ENCODE measurements around the gene SLFNL1.

SLFNL1 gene

DNA sequence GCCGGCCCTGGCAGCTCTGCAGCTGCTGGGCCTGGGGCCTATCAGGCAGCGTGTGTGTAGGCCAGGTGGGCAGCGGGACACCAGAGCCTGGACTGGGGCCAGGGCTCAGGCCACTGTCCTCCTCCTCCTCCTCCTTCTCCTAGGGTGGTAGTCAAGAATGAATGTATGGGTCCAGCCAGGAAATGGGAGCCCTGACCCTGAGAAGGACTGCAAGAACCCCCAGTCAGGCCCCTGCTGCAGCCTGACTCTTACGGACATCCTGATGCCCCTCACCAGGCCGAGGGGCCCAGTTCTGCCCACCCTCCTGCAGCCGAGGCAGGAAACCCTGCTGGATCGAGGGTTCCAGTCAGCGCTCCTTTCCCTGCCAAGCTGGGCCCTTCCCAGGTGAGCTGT lies 3.5 kb downstream of the SLFNL1 start:
- no peaks in the 10 kb centered on the region for H3K9me3 ChIP-seq (ENCODE audit: low read length)
- H3K9ac ChIP-seq (ENCODE audit: low read length) = no peak overlapping the region
- H3K36me3 ChIP-seq (ENCODE audit: insufficient read depth, low read length) = peaks cover 21% of the 10 kb centered on the region

DNA sequence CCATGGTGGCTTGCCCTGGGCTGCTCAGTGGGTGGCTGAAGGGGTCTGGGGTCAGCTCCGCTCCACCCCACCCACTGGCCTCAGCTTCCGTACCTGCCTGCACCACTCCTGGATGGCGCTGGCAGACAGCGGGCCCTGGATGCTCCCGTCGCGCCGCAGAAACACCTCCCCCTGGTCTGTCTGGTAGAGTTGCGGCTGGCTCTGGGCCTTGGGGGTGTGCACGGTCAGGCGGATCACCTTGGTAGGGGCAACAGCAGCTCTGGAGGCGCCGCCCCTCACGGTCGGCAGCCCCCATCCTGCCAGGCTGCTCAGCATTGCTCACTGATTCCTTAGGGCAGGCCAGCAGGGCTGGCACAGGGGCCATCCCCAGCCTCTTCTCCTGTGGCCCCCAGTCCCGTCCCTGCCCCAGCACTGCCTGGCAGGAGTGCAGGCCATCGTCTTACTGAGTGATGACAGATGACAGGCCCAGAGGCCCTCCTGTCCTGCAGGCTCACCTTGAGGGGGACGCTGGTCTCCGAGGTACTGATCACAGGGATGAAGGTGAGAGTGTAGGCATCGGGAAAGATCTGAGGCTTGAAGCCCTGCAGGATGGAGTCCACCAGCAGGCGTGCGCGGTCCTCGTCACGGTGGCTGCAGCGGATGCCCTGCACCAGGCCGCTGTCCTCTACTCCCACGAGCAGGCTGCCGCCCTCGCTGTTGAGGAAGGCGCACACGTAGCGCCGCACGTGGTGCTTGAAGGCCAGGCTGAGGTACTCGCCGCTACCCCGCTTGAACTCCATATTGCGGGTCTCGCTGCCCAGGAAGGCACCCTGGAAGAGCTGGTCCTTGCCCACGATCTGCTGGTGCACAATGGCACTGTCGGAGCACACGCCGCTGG lies 4.1 kb downstream of the SLFNL1 start:
- no peak overlapping the region for H3K27ac ChIP-seq (ENCODE audit: low read depth, low read length)
- H3K36me3 ChIP-seq (ENCODE audit: insufficient read depth, low read length) = peaks cover 25% of the 10 kb centered on the region

More for the DNA sequence above, 3.5 kb downstream of the SLFNL1 start:
- Histone ChIP-seq H3K4me1 (ENCODE audit: insufficient read depth, low read length) (peaks cover 16% of the 10 kb centered on the region), H3K4me3 (ENCODE audit: low read depth in 1 of 2, low read length in 2 of 2) (no peak overlapping the region), H3K27me3 (ENCODE audit: control insufficient read depth in 1 of 2, insufficient read depth in 2 of 2, low read length in 2 of 2) (no peaks in the 10 kb centered on the region), H3K27ac (ENCODE audit: low read depth, low read length) (no peak overlapping the region)

DNA sequence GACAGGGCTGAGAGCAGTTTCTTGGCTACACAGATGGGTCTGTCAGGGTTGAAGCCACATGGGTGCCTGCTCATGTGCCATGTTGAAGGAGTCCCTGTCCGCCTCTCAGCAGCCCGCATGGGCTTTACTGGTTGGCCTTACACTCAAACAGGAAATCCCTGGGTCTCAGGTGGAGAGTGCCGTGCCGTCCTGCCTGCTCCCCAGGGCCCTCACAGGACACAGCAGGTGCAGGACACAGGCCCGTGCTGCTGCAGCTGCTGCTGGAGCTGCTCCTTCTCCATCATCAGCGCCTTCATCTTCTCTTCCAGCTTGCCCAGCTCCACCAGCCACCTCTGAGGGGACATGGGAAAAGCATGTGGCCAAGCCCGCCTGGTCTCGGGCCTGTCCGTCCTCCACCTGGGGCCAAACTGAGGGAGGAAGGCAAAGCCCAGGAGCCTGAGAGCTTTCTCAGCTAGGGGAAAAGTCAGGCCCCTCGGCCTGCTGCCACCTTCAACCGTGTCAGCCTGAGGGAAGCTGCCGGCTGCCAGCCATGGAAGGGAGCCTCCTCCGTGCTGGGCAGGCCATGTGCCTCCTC lies 5.5 kb downstream of the SLFNL1 start:
- H3K4me3 ChIP-seq (ENCODE audit: low read depth in 1 of 2, low read length in 2 of 2) = no peak overlapping the region

More for the DNA sequence above, 4.1 kb downstream of the SLFNL1 start:
- no peaks in the 10 kb centered on the region for H3K9me3 ChIP-seq (ENCODE audit: low read length)
- no peaks in the 10 kb centered on the region for H3K27me3 ChIP-seq (ENCODE audit: control insufficient read depth in 1 of 2, insufficient read depth in 2 of 2, low read length in 2 of 2)
- peaks cover 16% of the 10 kb centered on the region for H3K4me1 ChIP-seq (ENCODE audit: insufficient read depth, low read length)
- no peak overlapping the region for H3K9ac ChIP-seq (ENCODE audit: low read length)
- no peak overlapping the region for H3K4me3 ChIP-seq (ENCODE audit: low read depth in 1 of 2, low read length in 2 of 2)

GRCh38 chr1:41015281-41015896 lies 6.1 kb downstream of the SLFNL1 start:
- H3K4me3 ChIP-seq (ENCODE audit: low read depth in 1 of 2, low read length in 2 of 2) = no peak overlapping the region
- H3K9me3 ChIP-seq (ENCODE audit: low read length) = no peaks in the 10 kb centered on the region
- H3K27ac ChIP-seq (ENCODE audit: low read depth, low read length) = no peak overlapping the region
- peaks cover 45% of the 10 kb centered on the region for H3K36me3 ChIP-seq (ENCODE audit: insufficient read depth, low read length)
- no peaks in the 10 kb centered on the region for H3K27me3 ChIP-seq (ENCODE audit: control insufficient read depth in 1 of 2, insufficient read depth in 2 of 2, low read length in 2 of 2)
- peaks cover 16% of the 10 kb centered on the region for H3K4me1 ChIP-seq (ENCODE audit: insufficient read depth, low read length)
- H3K9ac ChIP-seq (ENCODE audit: low read length) = no peak overlapping the region

More for the DNA sequence above, 5.5 kb downstream of the SLFNL1 start:
- no peaks in the 10 kb centered on the region for H3K27me3 ChIP-seq (ENCODE audit: control insufficient read depth in 1 of 2, insufficient read depth in 2 of 2, low read length in 2 of 2)
- H3K36me3 ChIP-seq (ENCODE audit: insufficient read depth, low read length) = peaks cover 39% of the 10 kb centered on the region
- H3K4me1 ChIP-seq (ENCODE audit: insufficient read depth, low read length) = peaks cover 16% of the 10 kb centered on the region
- no peaks in the 10 kb centered on the region for H3K9me3 ChIP-seq (ENCODE audit: low read length)
- no peak overlapping the region for H3K9ac ChIP-seq (ENCODE audit: low read length)
- no peak overlapping the region for H3K27ac ChIP-seq (ENCODE audit: low read depth, low read length)

DNA sequence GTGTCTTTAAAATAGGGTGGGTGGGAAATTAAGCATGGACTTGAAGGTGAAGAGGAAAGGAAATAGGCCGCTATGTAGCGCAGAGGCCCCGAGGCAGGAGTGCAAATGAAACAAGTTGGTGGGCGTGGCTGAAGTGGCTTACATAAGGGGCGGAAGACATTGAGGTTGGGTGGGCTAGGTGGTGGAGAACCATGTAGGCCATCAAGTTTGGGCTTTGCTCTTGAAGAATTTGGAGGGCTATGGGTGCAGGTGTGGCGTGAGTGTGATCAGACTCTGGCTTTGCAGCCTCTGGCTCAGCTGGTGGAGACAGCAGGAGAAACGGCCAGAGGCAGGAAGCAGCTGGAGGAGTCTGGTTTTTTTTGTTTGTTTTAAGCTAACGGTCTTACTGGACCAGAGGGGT lies 6.7 kb downstream of the SLFNL1 start:
- Histone ChIP-seq H3K9ac (ENCODE audit: low read length) (no peak overlapping the region), H3K4me1 (ENCODE audit: insufficient read depth, low read length) (peaks cover 16% of the 10 kb centered on the region), H3K36me3 (ENCODE audit: insufficient read depth, low read length) (peaks cover 50% of the 10 kb centered on the region), H3K27me3 (ENCODE audit: control insufficient read depth in 1 of 2, insufficient read depth in 2 of 2, low read length in 2 of 2) (no peaks in the 10 kb centered on the region), H3K9me3 (ENCODE audit: low read length) (no peaks in the 10 kb centered on the region), H3K27ac (ENCODE audit: low read depth, low read length) (no peak overlapping the region), H3K4me3 (ENCODE audit: low read depth in 1 of 2, low read length in 2 of 2) (no peak overlapping the region)

DNA sequence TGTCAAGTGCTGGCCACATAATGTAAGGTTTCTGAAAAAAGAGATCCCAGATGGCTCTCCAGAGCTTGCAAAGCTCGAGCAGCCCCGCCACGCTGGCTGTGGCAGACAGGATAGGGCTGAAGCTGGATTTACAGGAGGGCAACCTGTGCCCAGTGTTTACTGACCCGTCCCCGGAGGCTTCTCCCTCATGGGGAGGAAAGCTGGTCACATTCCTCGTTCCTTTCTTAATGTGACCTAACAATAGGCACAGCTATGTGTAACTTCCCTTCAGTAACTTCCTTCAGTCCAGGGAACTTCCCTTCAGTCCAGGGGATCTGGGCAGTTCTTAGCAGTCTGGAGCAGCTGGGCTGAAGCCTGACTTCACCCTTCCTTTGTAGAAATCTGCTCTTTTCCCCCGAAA lies 7.7 kb downstream of the SLFNL1 start:
- no peak overlapping the region for H3K9ac ChIP-seq (ENCODE audit: low read length)
- no peak overlapping the region for H3K4me3 ChIP-seq (ENCODE audit: low read depth in 1 of 2, low read length in 2 of 2)
- no peaks in the 10 kb centered on the region for H3K9me3 ChIP-seq (ENCODE audit: low read length)
- peaks cover 16% of the 10 kb centered on the region for H3K4me1 ChIP-seq (ENCODE audit: insufficient read depth, low read length)
- peaks cover 61% of the 10 kb centered on the region for H3K36me3 ChIP-seq (ENCODE audit: insufficient read depth, low read length)
- H3K27ac ChIP-seq (ENCODE audit: low read depth, low read length) = no peak overlapping the region
- H3K27me3 ChIP-seq (ENCODE audit: control insufficient read depth in 1 of 2, insufficient read depth in 2 of 2, low read length in 2 of 2) = no peaks in the 10 kb centered on the region

DNA sequence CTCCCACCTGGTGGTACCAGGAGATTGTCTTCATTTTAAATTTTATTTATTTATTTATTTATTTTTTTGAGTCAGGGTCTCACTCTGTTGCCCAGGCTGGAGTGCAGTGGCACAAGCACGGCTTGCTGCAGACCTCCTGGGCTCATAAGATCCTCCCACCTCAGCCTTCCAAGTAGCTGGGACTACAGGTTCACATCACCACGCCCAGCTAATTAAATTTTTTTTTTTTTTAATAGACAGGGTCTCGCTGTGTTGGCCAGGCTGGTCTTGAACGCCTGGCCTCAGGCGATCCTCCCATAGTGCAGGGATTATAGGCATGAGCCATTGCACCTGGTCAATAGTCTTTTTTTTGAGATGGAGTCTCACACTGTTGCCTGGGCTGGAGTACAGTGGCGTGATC lies 8.5 kb downstream of the SLFNL1 start:
- H3K9ac ChIP-seq (ENCODE audit: low read length) = no peak overlapping the region
- H3K4me3 ChIP-seq (ENCODE audit: low read depth in 1 of 2, low read length in 2 of 2) = no peak overlapping the region
- no peaks in the 10 kb centered on the region for H3K9me3 ChIP-seq (ENCODE audit: low read length)
- no peaks in the 10 kb centered on the region for H3K27me3 ChIP-seq (ENCODE audit: control insufficient read depth in 1 of 2, insufficient read depth in 2 of 2, low read length in 2 of 2)
- H3K27ac ChIP-seq (ENCODE audit: low read depth, low read length) = no peak overlapping the region
- peaks cover 16% of the 10 kb centered on the region for H3K4me1 ChIP-seq (ENCODE audit: insufficient read depth, low read length)
- H3K36me3 ChIP-seq (ENCODE audit: insufficient read depth, low read length) = peaks cover 67% of the 10 kb centered on the region

- H3K4me1 ChIP-seq (ENCODE audit: insufficient read depth, low read length) = peaks cover 10% of the 10 kb centered on the region
- peaks cover 81% of the 10 kb centered on the region for H3K36me3 ChIP-seq (ENCODE audit: insufficient read depth, low read length)
Observed at GRCh38 chr1:41010345-41010744, 11.2 kb downstream of the SLFNL1 start.

DNA sequence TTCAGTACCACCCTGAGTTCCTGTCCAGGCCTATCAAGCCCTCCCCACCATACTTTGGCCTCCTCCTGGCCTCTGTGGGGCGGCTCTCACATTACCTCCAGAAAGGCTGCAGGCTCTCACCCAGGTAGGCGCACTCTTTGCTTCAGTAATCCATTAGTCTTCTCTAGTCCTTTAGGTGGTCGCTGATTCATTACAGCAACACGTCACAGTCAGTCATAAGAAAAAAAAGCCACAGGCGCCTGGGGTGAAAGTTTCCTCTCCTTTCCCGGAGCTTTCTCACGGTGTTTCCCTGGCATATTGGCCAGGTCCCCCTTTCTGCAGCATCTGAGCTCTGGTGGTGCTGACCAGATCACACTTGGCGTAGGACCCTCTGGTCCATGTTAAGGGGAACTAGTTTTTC lies 12.1 kb downstream of the SLFNL1 start:
- Histone ChIP-seq H3K4me1 (ENCODE audit: insufficient read depth, low read length) (peaks cover 5% of the 10 kb centered on the region), H3K9me3 (ENCODE audit: low read length) (no peaks in the 10 kb centered on the region), H3K27me3 (ENCODE audit: control insufficient read depth in 1 of 2, insufficient read depth in 2 of 2, low read length in 2 of 2) (no peaks in the 10 kb centered on the region), H3K27ac (ENCODE audit: low read depth, low read length) (no peak overlapping the region), H3K4me3 (ENCODE audit: low read depth in 1 of 2, low read length in 2 of 2) (no peak overlapping the region), H3K36me3 (ENCODE audit: insufficient read depth, low read length) (peaks cover 85% of the 10 kb centered on the region), H3K9ac (ENCODE audit: low read length) (no peak overlapping the region)

More at GRCh38 chr1:41010345-41010744, 11.2 kb downstream of the SLFNL1 start:
- Histone ChIP-seq H3K9ac (ENCODE audit: low read length) (no peak overlapping the region), H3K27ac (ENCODE audit: low read depth, low read length) (no peak overlapping the region), H3K9me3 (ENCODE audit: low read length) (no peaks in the 10 kb centered on the region), H3K27me3 (ENCODE audit: control insufficient read depth in 1 of 2, insufficient read depth in 2 of 2, low read length in 2 of 2) (no peaks in the 10 kb centered on the region), H3K4me3 (ENCODE audit: low read depth in 1 of 2, low read length in 2 of 2) (no peak overlapping the region)

DNA sequence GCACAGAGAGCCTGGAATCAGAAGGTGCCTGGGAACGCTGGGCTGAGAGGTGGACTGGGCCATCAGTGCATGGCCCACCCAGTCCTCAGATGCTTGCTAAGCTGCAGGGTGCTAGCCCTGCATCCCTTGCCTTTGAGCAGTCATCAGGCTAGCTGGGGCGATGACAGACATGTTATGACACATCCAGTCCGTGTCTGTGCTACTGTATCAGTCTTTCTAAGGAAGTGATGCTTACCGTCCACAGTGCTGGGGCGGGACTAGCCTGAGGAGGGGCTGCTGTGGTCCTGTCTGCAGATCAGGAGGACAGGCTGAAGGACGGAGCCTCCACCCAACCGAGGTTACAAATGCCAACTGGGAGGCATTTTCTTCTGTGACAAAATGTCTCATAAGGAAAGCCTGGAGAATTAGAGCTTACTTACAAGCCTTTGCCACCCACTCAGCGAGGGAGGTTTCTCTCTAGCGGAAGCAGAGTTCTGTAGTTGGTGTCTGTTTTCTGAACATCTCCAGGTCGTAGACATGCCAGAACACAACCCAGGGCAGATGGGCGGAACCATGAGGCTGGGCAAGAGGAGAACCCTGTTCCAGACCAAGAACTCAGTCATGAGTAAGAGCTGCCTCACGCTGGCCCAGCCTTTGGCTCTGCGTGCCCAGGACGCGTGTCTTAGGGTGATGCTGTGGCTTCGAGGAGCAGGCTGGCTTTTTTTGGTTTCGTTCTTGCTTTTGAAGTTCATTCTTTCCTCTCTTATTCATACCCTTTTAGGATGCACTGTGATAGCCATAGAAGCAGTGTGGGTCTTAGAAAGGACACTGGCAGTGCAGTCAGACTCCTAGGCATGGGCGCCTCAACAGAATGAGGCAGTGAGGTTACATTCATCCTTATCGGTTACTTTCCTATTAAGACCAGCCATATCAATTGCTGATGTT lies 14.3 kb downstream of the SLFNL1 start:
- no peaks in the 10 kb centered on the region for H3K9me3 ChIP-seq (ENCODE audit: low read length)
- peaks cover 91% of the 10 kb centered on the region for H3K36me3 ChIP-seq (ENCODE audit: insufficient read depth, low read length)
- H3K27me3 ChIP-seq (ENCODE audit: control insufficient read depth in 1 of 2, insufficient read depth in 2 of 2, low read length in 2 of 2) = no peaks in the 10 kb centered on the region
- no peak overlapping the region for H3K9ac ChIP-seq (ENCODE audit: low read length)
- H3K4me3 ChIP-seq (ENCODE audit: low read depth in 1 of 2, low read length in 2 of 2) = no peak overlapping the region
- H3K27ac ChIP-seq (ENCODE audit: low read depth, low read length) = no peak overlapping the region
- peaks cover 20% of the 10 kb centered on the region for H3K4me1 ChIP-seq (ENCODE audit: insufficient read depth, low read length)

DNA sequence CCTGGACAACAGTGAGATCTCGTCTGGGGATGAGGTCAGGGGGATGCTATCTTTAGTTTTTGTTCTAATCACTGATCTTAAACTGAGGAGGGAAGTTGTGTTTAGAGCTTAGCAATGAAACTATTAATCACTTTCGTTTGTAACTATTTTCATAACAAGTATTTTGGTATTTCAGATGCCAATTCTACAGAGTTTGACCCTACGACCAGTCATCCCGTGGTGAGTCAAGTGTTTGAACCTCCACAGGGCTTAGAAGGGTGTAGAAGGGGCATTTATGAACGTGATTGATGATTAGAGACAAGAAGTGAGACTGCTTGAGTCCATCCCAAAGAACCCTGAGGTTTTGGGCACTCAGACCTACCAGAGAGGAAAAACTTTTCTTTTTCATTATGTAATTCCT lies 15.6 kb downstream of the SLFNL1 start:
- H3K27ac ChIP-seq (ENCODE audit: low read depth, low read length) = no peak overlapping the region
- H3K9me3 ChIP-seq (ENCODE audit: low read length) = no peaks in the 10 kb centered on the region
- H3K9ac ChIP-seq (ENCODE audit: low read length) = no peak overlapping the region
- no peaks in the 10 kb centered on the region for H3K27me3 ChIP-seq (ENCODE audit: control insufficient read depth in 1 of 2, insufficient read depth in 2 of 2, low read length in 2 of 2)
- H3K4me3 ChIP-seq (ENCODE audit: low read depth in 1 of 2, low read length in 2 of 2) = no peak overlapping the region
- H3K36me3 ChIP-seq (ENCODE audit: insufficient read depth, low read length) = peaks cover 84% of the 10 kb centered on the region
- H3K4me1 ChIP-seq (ENCODE audit: insufficient read depth, low read length) = peaks cover 20% of the 10 kb centered on the region
